GM18870 (cell line): Measurements from ENCODE around the gene E2F3.
"Not testable (repeated sequence)": the region's sequence is repeated elsewhere in the genome, so short reads cannot be mapped to it uniquely, and the experiment has no call there.

Experiments
- ATAC-seq: cut with Tn5 transposase; IDR thresholded peaks from one replicate; pipeline ENCODE4 v1.9.1; 2021; ENCODE audit warnings: moderate library complexity; ENCODE audit not compliant: unreplicated experiment

The E2F3 gene

GRCh38 chr6:20464847-20465246, 63.2 kb downstream of the E2F3 start:
- no peak for ATAC-seq

DNA sequence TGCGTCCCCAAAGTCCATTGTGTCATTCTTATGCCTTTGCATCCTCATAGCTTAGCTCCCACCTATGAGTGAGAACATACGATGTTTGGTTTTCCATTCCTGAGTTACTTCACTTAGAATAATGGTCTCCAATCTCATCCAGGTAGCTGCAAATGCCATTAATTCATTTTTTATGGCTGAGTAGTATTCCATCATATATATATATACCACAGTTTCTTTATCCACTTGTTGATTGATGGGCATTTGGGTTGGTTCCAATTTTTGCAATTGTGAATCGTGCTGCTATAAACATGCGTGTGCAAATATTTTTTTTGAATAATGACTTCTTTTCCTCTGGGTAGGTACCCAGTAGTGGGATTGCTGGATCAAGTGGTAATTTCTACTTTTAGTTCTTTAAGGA, 63.9 kb downstream of the E2F3 start:
- ATAC-seq: not testable (repeated sequence)

GRCh38 chr6:20467437-20467836, 65.8 kb downstream of the E2F3 start:
- ATAC-seq: peak; percentile 72

- no peak for ATAC-seq
Observed at GRCh38 chr6:20468209-20468608, 66.5 kb downstream of the E2F3 start.

DNA sequence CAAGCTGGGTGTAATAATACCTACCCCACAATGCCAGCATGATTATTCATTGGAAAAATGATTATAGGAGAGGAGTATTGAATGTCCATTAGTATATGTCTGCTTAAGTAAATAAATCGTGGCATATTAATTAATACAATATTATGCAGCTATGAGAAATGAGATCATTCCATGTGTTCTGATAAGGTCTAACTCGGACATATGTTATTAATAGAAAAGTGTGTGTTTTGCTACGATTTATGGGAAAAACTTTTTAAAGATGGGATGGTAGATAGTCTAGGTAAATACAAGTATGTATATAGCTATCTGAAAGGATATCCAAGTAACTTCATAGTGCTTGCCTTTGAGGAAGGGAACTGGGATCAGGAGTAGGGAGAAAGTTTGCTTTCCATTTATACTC, 71.1 kb downstream of the E2F3 start:
- ATAC-seq: no peak

- no peak for ATAC-seq
Observed at GRCh38 chr6:20473518-20473917, 71.8 kb downstream of the E2F3 start.

- ATAC-seq: no peak
Observed at GRCh38 chr6:20474874-20475542, 73.3 kb downstream of the E2F3 start.

DNA sequence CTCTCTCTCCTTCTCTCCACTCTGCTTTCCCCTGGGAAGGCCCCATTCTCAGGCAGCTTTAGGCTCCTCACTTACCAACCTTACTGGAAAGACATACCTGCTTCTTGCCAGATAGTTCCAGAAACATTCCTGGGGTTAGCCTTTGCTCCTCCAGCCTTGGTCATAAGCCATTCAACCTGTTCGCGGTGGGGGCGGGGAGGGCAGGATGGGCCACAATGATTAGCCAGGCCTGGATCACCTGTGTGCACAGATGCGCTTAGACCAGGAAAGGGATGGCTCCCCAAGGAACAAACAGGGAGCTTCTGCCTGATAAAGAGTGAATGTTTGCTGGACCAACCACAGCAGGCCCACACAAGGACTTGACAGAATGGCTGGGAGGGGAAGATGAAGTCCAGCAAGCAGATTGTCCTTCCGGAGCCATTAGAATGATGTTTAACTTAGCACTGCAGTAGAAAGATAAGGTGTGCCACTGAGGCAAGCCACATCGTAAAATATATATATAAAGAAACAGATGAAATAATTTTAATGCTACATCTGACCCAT, 74.9 kb downstream of the E2F3 start:
- ATAC-seq: no peak

DNA sequence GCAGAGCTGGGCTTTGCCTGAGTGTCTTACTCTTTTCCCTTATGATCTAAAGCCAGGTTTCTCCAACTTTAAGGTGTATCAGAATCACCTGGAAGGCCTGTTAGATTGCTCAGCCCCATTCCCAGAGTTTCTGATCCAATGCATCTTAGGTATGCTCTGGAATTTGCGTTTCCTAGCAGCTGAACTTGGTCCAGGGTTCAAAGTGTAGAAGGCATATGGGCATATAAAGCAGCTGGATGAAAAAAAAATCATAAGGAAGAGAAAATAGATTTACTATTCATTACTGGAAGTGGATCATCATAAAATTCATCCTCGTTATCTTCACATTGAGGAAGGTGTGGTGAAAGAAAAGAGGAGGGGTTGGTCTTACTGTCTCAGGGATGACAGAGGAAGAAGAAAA, 75.8 kb downstream of the E2F3 start:
- no peak for ATAC-seq

DNA sequence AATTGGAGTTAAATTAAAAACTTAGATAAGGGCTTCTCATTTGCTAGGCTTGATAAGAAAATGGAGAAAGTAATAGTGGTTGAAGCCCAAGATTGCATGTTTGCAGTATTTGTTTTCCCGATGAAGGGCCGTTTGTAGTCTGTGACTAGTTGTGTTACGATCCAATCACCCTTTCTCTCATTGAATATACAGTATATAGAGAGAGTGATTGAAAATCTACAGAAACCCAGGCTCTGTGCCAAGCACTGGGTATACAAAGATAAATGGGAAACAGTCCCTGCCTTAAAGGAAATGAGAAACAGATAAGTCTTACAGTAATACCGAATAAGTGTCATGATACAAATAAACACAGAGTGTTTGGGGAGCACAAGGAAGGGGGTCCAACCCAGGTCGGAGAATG, 77.4 kb downstream of the E2F3 start:
- no peak for ATAC-seq

- no peak for ATAC-seq
Observed at GRCh38 chr6:20479526-20479925, 77.8 kb downstream of the E2F3 start.

GRCh38 chr6:20481281-20481680, 79.6 kb downstream of the E2F3 start:
- no peak for ATAC-seq

- no peak for ATAC-seq
Observed at GRCh38 chr6:20483887-20484497, 82.3 kb downstream of the E2F3 start.

DNA sequence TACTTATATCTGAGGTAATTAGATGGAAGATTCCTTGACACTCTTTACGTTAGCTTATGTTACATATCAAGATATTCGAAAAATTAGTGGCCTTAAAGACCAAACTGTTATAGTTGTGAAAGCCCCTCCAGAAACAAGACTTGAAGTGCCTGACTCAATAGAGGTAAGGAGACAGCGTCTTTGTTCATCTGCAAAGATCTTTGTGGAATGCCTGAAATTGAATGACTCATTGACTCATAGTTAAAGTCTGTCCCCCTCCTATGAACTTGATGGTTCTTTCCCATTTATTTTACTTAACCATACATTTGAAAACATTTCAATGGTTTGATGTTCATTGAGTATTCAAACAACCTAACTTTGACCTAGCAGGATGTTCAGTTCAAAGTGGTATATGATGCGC, 85.0 kb downstream of the E2F3 start:
- ATAC-seq: no peak

GRCh38 chr6:20487669-20488375, 86.1 kb downstream of the E2F3 start:
- ATAC-seq: no peak

DNA sequence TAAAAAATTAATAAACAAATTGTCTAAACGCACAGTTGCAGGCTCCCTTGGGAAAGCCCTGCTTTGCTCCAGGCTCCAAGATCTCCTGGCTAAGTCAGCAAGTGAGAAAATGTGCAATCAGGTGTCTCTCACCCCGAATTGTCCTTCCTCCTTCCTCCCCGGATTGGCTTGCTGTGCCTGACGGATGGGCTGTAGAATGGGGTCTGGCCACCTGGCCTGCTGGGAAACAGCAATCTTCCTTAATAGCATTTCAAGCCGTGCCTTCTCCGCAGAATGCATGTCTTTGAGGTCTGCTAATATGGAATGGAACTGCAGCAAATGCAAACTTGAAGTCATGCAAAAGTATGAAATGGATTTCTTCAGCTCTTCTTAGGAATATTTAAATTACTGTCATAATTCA, 88.9 kb downstream of the E2F3 start:
- no peak for ATAC-seq

GRCh38 chr6:20492099-20492498, 90.4 kb downstream of the E2F3 start:
- ATAC-seq: no peak

DNA sequence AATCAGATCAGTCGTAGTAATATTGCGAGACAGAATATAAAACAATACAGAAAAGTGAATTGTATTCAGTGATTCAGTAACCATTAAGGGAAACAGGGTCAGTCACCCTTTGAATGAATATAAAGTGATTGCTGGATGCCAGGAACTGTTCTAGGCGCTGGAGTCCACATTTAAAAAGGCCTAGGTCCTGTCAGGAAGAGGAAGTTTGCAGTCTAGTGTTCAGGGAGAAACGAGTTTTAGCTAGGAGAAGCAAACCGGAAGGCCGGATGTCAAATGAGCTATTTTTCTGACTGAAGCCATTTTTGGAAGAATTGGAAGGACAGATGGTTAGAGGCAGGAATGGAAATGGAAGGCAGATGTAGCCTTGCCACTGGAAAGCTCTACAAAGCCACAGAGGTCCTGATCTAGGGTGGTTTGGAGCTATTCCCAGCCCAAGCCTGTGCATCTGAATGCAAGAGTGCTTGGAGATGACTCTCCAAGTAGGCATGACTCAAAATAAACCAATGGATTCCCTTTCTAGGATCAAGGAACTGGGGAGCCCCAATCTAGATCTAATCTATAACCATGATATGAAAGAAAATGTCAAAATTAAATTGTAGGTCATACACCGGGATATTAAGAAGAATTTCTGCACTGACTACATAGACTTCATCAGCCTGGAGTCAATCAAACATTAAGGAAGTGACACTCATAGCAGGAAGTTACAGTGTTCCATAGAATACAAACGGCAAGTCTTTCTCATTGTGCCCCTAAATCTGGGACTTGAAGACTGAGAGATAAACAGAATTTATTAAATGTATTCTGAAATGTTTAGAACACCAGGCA, 95.7 kb downstream of the E2F3 start:
- no peak for ATAC-seq

DNA sequence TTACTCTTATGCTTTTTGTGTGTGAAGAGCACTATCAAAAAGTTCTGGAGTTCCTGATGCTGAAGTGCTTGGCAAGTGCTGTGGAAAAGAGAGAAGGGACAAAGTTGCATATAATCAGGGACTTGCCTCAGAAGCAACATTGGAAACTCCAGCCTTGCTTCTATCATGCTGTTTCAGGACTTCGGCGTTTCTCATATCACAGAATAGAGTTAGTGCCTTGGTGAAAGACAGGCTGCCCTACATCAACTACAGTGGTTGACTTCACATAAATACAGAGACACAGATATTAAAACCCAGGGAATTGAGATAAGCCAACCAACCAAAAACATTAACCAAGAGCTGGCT, 96.3 kb downstream of the E2F3 start:
- ATAC-seq: no peak

DNA sequence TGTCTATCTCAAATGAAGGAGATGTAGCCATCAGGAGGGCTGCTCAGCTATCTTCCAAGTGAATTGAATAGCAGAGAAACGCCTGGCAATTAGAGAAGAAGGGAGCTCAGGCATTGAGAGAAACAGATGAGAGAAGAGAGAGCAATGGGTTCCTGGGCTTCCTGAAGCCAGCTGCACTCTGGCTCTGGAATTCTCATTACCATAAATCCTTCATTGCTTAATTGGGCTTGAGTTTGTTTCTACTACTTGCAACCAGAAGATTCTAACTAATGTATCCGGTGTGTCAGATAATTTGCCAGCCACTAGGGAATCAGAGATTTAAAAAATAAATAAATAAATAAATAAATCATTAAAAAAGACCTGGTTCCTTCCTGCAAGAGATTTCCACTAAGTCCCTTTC, 107.5 kb downstream of the E2F3 start:
- no peak for ATAC-seq

- no peak for ATAC-seq
Observed at GRCh38 chr6:20511852-20512251, 110.2 kb downstream of the E2F3 start.
